DLD1 (cell line): ENCODE data around the gene PAPSS1.

Experiments used
- in situ Hi-C: cut with HindIII; loops from 2 replicates; pipeline ENCODE4 v1.10.0; 2017; ENCODE audit warnings: low sequenced_read_pairs

The PAPSS1 gene

DNA sequence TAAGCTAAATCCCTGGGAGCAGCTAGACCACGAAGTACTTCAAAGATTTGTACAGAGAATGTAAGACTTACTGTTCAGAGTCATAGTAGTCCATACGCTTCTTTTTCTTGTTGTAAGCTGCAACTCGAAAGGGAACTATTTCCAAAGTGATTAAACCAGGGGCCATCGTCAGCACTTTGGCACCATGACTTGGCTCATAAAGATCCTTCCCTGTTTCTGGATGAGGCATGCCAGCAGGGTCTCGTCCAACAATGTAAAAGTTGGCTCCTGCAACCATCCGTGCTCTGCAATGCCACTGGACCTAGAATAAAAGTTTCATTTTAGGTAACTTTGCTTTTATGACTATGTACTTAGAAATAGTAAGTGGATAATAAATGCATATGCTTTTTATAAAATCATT lies 88.5 kb downstream of the PAPSS1 start:
- in situ Hi-C loops: no loop called here

DNA sequence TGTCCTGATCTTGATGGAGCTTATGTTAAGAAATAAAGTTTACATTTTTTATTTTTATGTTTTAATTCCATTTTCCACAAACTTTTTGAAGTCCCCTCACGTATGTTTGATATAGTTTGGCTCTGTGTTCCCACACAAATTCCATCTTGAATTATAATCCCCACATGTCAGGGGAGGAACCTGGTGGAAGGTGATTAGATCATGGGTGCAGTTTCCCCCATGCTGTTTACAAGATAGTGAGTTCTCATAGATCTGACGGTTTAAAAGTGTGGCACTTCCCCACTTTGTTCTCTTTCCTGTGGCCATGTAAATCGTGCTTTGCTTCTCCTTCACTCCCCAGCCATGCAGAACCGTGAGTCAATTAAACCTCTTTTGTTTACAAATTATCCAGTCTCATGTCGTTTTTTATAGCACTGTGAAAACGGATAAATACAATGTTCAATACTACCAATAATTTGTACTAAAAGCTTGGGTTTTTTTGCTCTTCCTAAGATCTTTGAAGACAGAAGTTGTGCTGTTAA lies 89.8 kb downstream of the PAPSS1 start:
- in situ Hi-C loops: no loop called here

DNA sequence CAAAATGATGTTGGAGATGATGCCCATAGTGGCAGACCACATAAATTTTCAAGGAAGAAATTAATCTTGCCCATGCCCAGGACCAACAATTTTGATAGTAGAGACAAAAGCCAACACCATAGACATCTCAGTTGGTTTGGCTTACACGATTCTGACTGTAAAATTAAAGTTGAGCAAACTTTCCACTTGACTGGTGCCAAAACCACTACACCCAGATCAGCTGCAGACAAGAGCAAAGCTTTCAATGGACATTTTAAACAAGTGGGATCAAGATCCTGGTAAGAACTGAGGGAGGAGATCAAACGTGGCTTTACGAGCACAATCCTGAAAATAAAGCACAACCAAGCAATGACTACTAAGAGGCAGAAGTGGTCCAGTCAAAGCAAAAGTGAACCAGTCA lies 90.7 kb downstream of the PAPSS1 start:
- in situ Hi-C loops: no loop called here

DNA sequence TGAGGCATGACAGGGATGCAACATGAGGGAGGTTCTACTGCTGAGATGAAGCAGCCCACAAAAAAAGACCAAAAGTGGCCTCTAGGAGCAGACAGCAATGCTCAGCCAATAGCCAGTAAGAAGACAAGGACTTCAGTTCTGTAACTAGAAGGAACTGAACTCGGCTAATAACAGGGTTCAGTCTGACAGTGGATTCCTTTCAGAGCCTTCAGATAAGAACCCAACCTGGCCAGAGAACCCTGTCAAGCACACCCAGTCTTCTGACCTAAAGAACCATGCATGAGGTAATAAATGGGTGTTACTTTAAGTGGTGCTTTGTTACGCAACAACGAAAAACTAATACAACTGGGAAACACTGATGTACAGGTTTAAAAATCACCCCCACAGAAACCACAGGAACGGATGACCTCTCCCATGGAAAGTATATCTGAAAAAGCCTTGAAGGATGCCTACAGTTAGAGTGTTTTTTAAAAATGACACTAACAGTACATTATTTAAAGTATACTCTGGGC lies 94.6 kb downstream of the PAPSS1 start:
- in situ Hi-C loops: no loop called here

DNA sequence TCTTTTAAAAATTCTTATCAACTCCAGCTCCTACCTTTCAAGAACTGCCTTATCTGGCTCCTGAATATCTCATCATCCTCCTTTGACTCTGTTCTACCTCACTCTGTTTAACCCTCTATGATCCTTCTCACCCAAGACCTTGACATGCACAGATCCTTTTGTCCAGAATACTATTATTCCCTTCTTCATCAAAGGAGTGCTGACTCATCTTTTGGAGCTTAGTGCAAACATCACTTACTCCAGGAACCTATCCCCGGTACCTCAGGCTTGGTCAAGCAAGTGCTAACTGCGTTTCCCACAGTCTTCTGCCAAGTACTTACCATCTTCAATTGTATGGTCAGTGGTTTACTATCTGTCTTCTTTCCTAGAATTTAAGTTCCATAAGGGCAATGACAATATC lies 96.0 kb downstream of the PAPSS1 start:
- in situ Hi-C loops: no loop called here

DNA sequence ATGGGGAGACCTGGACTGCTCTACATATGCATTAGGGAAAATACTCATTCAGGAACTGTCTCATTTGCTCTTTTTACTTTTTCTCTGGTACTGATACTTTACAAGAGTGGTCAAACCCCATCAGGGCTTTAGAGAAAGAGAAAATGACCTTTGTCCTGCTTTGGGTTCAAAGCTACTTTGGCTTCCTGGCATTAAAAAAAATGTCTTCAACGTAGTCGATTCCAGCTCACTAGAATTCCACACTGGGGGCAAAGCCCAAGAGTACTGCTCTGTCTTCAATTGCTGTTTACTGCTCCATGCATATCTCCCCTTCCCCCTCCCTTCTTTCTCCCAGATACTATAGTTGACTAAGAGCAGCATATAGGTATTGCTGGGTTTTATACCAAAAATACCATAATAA lies 98.0 kb downstream of the PAPSS1 start:
- in situ Hi-C loops: no loop called here

DNA sequence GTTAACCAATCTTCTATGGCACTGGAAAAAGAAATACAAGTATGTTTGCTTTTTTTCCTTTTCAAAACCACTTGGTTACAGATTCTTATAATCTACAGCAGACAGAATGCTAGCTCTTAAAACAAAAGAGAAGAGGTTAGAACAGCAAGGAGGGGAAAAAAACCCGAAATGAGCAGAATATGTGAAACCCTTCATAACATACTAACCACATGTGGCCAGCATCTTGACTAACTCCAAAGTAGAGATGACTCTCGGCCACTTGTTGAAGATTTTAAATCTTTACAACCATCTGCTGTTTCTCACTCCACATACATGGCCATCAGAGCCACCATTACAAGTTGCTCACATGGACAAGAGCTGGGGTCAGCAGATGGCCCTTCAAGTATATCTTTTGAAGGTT lies 100.3 kb downstream of the PAPSS1 start:
- in situ Hi-C loops: no loop called here

DNA sequence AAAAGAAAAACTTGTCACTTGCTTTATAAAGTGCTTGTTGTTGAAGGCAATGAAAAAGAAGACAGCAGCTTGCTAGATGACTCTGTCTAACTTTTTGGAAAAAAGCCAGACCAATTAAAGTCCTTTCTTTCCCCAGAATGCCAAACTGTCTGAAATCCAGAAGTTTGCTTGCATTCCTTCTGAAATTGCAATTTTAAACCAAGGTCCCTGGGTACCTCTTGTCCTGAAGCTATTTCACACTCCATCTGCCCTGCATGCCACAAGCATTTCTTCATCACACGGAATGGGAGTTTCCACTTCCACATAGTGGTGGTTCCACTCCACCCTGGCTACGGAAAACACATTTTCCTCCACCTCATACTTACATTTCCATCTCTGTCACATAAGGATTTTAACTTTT lies 101.0 kb downstream of the PAPSS1 start:
- in situ Hi-C loops: no loop called here

DNA sequence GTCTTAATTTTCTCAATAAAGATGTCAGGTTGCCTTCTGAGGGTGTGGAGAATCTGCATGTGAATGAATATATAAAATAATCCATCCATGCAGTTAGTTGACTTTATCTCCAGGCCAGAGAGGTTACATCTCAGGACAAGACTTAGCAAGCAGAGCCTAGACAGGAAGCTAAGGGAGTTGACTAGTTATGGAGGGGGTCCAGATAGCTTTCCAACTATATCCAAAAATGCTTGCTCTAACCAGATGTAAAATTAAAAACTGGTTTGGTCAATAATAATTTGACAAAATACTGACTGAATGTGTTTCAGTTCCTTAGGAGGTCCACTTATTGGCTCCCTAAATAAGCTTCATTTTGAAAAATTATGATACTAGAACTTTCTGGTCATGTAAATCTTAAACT lies 101.4 kb downstream of the PAPSS1 start:
- in situ Hi-C loops: no loop called here

DNA sequence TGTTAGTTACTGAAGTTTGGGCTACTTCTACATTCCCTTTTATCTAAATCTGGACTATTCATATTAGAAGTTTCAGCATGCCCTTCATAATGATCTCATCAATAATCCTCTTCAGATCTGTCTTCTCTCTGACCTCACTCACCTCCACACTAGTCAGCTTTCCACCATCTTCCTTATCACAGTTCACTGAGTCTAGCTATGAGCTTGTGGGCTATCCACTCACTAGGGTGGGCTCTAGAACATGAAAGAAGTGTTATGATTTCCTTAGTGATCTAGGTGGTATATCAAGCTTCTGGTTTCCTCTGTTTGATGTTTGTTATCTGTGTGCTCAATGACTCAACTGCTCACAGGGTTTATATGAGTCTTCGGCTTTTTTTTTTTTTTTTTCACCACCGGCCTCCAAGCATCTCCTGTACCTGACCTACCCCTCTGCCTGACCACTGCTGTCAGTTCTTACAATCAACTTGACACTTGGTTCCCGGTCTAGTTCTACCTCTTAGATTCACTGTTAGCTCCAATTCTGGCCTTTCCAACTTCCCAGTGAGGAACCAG lies 103.1 kb downstream of the PAPSS1 start:
- in situ Hi-C loops: no loop called here

DNA sequence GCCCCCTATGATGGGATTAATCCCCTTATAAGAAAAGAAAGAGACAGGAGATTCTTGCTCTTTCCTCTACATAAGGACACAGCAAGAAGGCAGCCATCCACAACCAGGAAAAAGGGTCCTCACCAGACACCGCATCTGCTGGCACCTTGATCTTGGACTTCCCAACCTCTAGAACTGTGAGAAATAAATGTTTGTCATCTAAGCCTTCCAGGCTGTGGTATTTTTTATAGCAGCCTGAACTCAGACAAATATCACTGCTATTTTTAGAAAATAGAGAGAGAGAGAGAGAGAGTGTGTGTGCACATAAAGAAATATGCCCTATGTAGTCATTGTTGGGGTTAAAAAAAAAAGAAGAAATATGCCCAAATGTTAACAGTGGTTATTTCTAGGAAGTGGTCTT lies 104.2 kb downstream of the PAPSS1 start:
- in situ Hi-C loops: no loop called here

DNA sequence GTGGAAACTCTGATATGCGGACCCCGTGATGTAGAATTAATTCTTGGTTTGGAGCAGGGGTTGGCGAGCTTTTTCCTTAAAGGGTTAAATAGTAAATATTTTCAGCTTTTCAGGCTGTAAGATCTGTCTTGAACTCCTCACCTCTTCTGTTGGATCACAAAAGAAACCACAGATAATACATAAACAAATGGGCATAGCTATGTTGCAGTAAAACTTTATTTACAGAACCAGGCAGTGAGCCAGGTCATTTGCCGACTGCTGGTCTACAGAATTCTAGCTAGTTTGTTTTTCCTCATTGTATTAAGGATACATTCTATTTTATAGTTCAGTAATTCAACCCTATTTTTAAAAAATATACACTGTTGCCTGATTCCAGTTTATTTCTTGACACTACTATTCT lies 116.6 kb downstream of the PAPSS1 start:
- in situ Hi-C loops: no loop called here

DNA sequence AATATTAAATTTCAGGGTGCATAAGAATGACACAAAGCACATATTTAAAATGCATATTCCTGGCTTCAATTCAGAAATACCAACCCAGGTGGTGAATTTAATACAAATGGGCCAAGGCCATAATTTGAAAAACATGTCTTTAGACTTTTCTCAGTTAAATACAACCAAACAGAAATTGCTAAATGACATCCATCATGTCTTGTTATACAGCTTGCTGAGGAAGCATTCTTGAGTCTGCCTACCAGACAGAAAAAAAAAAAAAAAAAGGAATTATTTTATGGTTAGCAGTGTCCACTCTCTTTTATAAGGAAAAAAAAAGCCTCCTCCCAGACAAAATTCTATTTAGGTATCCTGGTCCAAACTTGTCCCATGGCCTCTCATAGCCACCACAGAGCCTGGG lies 119.1 kb downstream of the PAPSS1 start:
- in situ Hi-C loops: no loop called here

DNA sequence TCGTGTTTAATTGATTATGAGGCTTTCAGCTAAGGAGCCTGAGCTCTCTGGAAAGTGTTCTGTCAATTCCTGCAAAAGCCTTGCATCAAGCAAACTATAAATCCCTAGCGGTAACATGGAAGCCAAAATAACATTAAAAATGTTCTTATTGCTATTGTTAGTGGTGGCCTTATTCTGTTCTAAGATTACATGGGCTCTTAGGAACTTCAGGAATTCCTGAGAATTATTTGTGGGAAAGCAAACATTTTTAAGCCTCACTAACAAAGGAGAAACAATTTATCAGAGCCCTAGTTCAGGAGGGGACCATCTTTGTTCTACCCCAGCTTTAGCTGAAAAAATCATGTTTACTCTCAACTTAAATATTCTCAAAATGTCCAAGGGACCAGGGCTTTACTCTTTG lies 119.6 kb downstream of the PAPSS1 start:
- in situ Hi-C loops: no loop called here

DNA sequence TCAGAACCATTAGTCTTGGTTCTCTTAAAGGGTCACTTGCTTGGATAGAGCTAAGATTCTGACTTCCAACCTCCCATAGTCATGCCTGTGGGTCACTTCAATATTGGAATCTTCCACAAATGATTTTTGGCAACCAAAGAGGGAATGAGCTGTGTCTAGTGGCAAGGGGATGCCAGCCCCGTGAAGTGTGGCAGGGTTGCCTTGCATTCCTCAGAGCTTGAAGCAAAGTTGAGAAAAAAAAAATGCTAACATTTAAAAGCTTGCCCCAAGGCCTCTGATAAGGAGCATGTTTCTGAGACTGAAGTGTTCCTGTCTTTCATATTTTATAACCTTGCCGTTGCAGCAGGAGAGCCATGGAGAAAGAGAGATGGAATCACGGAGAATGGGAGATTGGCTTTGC lies 120.2 kb downstream of the PAPSS1 start:
- in situ Hi-C loops: no loop called here

DNA sequence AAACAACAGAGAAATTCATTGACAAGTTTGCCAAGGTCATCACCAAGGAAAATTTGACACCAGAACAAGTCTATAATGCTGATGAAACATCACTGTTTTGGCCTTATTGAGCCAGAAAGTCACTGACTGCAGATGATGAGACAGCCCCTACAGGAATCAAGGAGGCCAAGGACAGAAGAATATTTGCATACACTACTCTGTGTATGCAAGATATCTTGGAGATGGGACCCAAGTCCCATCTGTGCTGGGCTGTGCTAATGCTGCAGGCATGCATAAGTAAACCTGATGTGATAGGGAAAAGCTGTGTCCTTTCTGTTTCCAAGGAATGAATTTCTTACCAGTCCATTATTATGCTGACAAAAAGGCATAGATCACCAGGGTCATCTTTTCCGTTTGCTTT lies 126.8 kb downstream of the PAPSS1 start:
- in situ Hi-C loops: no loop called here

DNA sequence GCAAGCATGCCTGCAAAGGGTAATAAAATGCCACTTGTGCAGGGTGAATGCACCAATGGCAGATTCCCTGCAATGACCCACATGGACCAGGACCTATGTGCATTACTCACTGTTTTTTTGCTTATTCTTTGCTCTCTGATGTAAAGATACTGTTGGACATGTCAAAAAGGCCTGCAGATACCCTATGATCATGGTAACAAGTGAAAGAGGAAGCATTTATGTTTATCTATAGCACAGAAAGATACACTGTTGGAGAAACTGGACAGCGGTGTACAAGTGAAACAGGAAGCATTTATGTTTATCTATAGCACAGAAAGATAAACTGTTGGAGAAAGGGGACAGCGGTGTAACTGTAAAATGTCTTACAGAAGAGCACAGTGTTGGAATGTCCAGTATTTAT lies 127.5 kb downstream of the PAPSS1 start:
- in situ Hi-C loops: no loop called here

DNA sequence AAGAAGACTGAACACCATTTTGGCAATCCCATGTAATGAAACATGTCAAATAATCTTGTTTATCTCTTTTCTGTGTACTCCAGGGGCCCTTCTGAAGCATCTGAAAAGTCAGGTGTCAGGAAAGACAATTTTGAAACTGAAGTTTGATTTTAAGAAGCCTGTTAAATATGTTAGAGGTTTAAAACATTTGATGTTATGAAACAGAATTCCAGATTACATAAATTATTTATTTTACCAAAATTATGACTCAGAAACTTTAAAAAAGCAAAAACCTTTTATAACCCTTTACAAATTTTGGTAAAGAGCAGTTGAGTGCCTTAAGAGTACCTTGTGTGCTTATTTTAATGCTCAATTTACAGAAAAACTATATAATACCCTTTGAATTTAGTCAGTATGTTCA lies 130.8 kb downstream of the PAPSS1 start:
- in situ Hi-C loops: no loop called here

DNA sequence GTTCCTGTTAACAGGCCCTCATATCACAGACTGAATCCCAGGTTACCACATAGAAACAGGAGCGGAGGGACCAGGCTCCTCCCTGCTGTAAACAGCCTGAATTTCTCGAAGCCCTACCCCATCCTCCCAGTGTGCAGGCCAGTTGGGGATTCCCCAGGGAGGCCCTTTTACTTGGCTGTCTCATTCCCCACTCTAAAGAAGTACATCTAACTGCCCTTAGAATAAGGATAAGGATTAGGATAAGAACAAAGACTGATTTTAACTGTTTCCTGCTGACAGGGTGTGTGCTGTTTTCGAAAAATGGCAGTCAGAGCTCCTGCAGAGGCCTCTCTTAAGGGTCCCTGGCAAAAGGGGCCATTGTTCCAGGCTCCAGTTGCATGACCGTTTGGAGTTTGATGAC lies 133.7 kb downstream of the PAPSS1 start:
- in situ Hi-C loops: no loop called here

DNA sequence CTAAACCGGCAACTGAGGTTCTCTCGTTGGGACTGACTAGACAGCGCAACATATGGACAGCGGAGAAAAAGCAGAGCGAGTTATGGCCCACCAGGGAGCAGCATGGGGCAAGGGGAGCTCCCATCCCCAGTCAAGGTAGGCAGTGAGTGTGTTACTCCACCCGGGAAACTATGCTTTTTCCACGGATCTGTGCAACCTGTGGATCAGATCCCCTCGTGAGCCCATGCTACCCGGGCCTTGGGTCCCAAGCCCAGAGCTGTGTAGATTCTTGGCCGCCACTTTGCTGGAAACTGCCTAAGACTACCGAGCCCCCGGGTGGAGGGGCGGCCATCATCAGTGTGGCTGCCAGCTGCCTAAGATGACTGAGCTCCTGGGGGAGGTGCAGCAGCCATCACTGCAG lies 140.9 kb downstream of the PAPSS1 start:
- in situ Hi-C loops: no loop called here

DNA sequence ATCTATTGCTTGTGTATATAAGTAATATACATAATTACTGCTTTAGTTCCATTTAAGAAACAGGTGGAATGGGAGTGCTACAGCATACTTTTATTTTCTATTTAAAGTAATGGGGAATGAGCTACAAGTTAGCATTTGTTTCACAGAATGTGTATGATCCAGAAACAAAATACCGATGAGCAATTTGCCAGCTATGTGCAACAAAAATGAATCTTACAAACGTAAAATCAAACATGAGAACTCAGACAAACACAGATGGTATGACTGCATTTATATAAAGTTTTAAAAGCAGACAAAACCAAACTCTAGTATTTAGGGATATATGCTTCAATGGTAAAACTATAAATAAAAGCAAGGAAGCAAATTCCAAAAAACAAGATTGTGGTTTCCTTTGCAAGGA lies 141.7 kb downstream of the PAPSS1 start:
- in situ Hi-C loops: no loop called here

DNA sequence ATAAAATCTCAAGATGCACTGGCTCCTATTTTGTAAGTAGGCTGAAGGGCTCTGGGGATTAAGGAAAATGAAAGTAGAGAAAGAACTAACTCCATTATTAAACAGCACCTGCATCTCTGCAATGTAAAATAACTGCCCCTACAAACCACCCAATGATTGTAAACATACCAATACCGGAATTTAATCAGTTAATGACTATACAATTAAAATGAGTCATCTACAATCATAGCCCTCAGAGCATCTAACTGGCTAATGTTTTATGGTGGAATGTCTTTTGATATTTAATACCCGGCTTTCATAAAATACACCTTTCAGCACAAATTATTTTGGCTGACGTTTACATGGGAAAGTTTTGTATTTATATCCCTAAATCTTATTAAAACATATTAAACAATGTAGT lies 142.3 kb downstream of the PAPSS1 start:
- in situ Hi-C loops: no loop called here

DNA sequence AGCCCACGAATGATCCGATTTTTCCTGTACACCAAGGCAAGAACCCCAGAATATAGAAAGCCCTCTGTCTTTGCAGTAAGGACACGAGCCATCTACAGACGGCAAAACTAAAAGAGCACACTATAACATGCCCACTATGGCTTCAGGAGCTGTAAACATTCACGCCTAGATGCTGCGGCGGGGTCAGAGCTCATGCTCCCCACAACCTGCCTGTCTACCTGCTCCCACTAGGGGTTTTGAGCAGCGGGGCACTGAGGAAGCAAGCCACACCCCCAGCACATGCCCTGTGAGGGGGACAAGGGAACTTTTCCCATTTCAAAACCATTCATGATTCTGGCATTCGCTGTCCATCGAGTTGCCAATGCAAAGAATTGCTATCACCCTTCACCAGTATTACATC lies 144.8 kb downstream of the PAPSS1 start:
- in situ Hi-C loops: no loop called here
